SU-DHL-6 (cell line): Measurements from ENCODE around the gene TRPM8.

Experiments
- CTCF ChIP-seq: fragments of 200-600 bp; sonication (generic); IDR thresholded peaks from one replicate; pipeline ENCODE4 v1.5.1; 2017; ENCODE audit warnings: antibody characterized with exemption, mild to moderate bottlenecking, low read length, moderate library complexity; ENCODE audit not compliant: insufficient read depth, poor library complexity, severe bottlenecking
- EZH2phosphoT487 ChIP-seq: fragments of 200-600 bp; sonication (generic), shearing (Covaris generic); conservative IDR thresholded peaks from 2 replicates; pipeline ENCODE4 v1.6.1; 2018; ENCODE audit warnings: mild to moderate bottlenecking, antibody characterized with exemption, low read length, moderate library complexity, mixed read lengths

GRCh38 chr2:233966388-233966787 is 49.2 kb downstream of the TRPM8 start:
- no peak for TF ChIP-seq EZH2phosphoT487
- TF ChIP-seq CTCF: no peak
